ENCODE measurements around the gene GRIK2. TPM values are rescaled to one million over a fixed set of nuclear protein-coding genes. Genes with fewer than 3 reads are reported as not detected.

Gene GRIK2
- total and polyA plus RNA-seq, 7 donors: 0.03 to 2.9 (median 0.53) TPM; not detected in 1

GRCh38 chr6:101486124-101486523 is 92.6 kb downstream of the GRIK2 start:
- no peak for TF ChIP-seq CTCF (IDR thresholded peaks at IDR 0.05)
- ATAC-seq: no peak
- Histone ChIP-seq H3K9me3 (no peaks in the 10 kb centered on the region), H3K27me3 (ENCODE audit: insufficient read depth in 3 of 3, low read length in 2 of 3) (no peaks in the 10 kb centered on the region), H3K4me1 (no peaks in the 10 kb centered on the region), H3K27ac (no peak overlapping the region), H3K36me3 (ENCODE audit: insufficient read depth in 1 of 2, low read depth in 1 of 2) (no peaks in the 10 kb centered on the region), H3K4me3 (no peak overlapping the region)
- no peak for DNase-seq
- intact Hi-C loops (cut with DNase I): no loop called here
- WGBS, 3 donors: 22 to 36% (median 23%) methylated on average over 3 of the region's 3 CpGs

- intact Hi-C loops (cut with DNase I): no loop called here
- no peak for ATAC-seq
- Histone ChIP-seq H3K4me1 (no peaks in the 10 kb centered on the region), H3K27me3 (ENCODE audit: insufficient read depth in 3 of 3, low read length in 2 of 3) (no peaks in the 10 kb centered on the region), H3K27ac (no peak overlapping the region), H3K9me3 (no peaks in the 10 kb centered on the region), H3K4me3 (no peak overlapping the region), H3K36me3 (ENCODE audit: insufficient read depth in 1 of 2, low read depth in 1 of 2) (no peaks in the 10 kb centered on the region)
- no peak for TF ChIP-seq CTCF (IDR thresholded peaks at IDR 0.05)
- DNase-seq: no peak
- WGBS, 3 donors: 52 to 57% (median 55%) methylated on average over 3 of the region's 3 CpGs
Observed at GRCh38 chr6:101486726-101487125, 93.2 kb downstream of the GRIK2 start.

DNA sequence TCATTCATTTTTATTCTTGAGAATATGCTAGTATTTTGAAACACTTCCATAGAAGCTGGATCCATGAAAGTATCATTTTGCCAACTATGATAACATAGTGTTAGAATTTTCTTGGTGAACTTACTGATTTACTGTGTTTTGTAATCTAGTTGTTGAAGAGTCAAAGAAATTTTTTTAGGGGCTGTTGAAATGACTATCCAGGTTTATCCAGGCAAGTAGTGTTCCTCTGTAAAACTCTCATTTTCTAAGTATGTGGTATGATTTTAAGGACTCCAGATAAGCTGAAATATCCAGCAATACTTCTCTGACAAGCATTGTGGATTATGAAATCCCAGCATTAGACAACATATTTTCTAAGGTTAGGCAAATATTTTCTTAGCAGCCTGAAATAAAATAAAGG is 95.9 kb downstream of the GRIK2 start:
- Histone ChIP-seq H3K4me3 (no peak overlapping the region), H3K27me3 (ENCODE audit: insufficient read depth in 3 of 3, low read length in 2 of 3) (no peaks in the 10 kb centered on the region), H3K36me3 (ENCODE audit: insufficient read depth in 1 of 2, low read depth in 1 of 2) (no peaks in the 10 kb centered on the region), H3K4me1 (no peaks in the 10 kb centered on the region), H3K9me3 (no peaks in the 10 kb centered on the region), H3K27ac (no peak overlapping the region)
- DNase-seq (no peak), ATAC-seq (no peak)
- intact Hi-C loops (cut with DNase I): no loop called here
- no peak for TF ChIP-seq CTCF (IDR thresholded peaks at IDR 0.05)

GRCh38 chr6:101490857-101491256 is 97.3 kb downstream of the GRIK2 start:
- Histone ChIP-seq H3K4me1 (no peaks in the 10 kb centered on the region), H3K9me3 (no peaks in the 10 kb centered on the region), H3K36me3 (ENCODE audit: insufficient read depth in 1 of 2, low read depth in 1 of 2) (no peaks in the 10 kb centered on the region), H3K27ac (no peak overlapping the region), H3K4me3 (no peak overlapping the region), H3K27me3 (ENCODE audit: insufficient read depth in 3 of 3, low read length in 2 of 3) (no peaks in the 10 kb centered on the region)
- 52 to 86% (median 82%) methylated on average over 3 of the region's 3 CpGs for WGBS, 3 donors
- ATAC-seq (no peak), DNase-seq (no peak)
- intact Hi-C loops (cut with DNase I): no loop called here
- no peak for TF ChIP-seq CTCF (IDR thresholded peaks at IDR 0.05)

GRCh38 chr6:101502818-101503217 is 109.3 kb downstream of the GRIK2 start:
- 60 to 73% (median 62%) methylated on average over 1 of the region's 1 CpG for WGBS, 3 donors
- Histone ChIP-seq H3K4me1 (no peaks in the 10 kb centered on the region), H3K36me3 (ENCODE audit: insufficient read depth in 1 of 2, low read depth in 1 of 2) (no peaks in the 10 kb centered on the region), H3K4me3 (no peak overlapping the region), H3K27ac (no peak overlapping the region), H3K27me3 (ENCODE audit: insufficient read depth in 3 of 3, low read length in 2 of 3) (no peaks in the 10 kb centered on the region), H3K9me3 (no peaks in the 10 kb centered on the region)
- intact Hi-C loops (cut with DNase I): no loop called here
- ATAC-seq (no peak), DNase-seq (no peak)
- no peak for TF ChIP-seq CTCF (IDR thresholded peaks at IDR 0.05)

Data from psoas muscle (tissue), 8 donors.